Osteocyte (in vitro differentiated cells): ENCODE data around the gene SLC12A3. TPM values are rescaled to one million over a fixed set of nuclear protein-coding genes. Genes with fewer than 3 reads are reported as not detected.
A peak's percentile ranks its signal among the peaks of the same experiment; 100 is the strongest.

Experiments used
- DNase-seq: peaks from one replicate; pipeline ENCODE4 v3.0.0; 2021; ENCODE audit warnings: mixed read lengths; ENCODE audit not compliant: unreplicated experiment; ENCODE audit errors: extremely low spot score
- H3K27ac Mint-ChIP-seq: one replicate; pipeline ENCODE4 v1.8.0; 2021; ENCODE audit warnings: mild to moderate bottlenecking, mixed read lengths; ENCODE audit not compliant: unreplicated experiment
- H3K27me3 Mint-ChIP-seq: one replicate; pipeline ENCODE4 v1.8.0; 2021; ENCODE audit warnings: mixed read lengths; ENCODE audit not compliant: unreplicated experiment
- H3K36me3 Mint-ChIP-seq: one replicate; pipeline ENCODE4 v1.8.0; 2021; ENCODE audit warnings: mixed read lengths; ENCODE audit not compliant: unreplicated experiment
- H3K4me1 Mint-ChIP-seq: one replicate; pipeline ENCODE4 v1.8.0; 2021; ENCODE audit warnings: mixed read lengths; ENCODE audit not compliant: unreplicated experiment
- H3K4me3 Mint-ChIP-seq: one replicate; pipeline ENCODE4 v1.8.0; 2021; ENCODE audit warnings: mild to moderate bottlenecking, moderate library complexity, mixed read lengths; ENCODE audit not compliant: unreplicated experiment
- H3K9me3 Mint-ChIP-seq: one replicate; pipeline ENCODE4 v1.8.0; 2021; ENCODE audit warnings: mixed read lengths; ENCODE audit not compliant: unreplicated experiment
- total RNA-seq: library from RNA; stranded (reverse); gene quantifications from 2 replicates; pipeline ENCODE4 v1.2.1, GENCODE V29; 2021
- TF ChIP-seq, protein P1 (sequence below): fragments of 200-600 bp; sonication (generic); IDR thresholded peaks from 2 replicates; pipeline ENCODE4 v1.5.0; 2021; ENCODE audit warnings: antibody characterized with exemption, mild to moderate bottlenecking, moderate library complexity

Gene SLC12A3
- total RNA-seq, 1 donor from 2014 or later, result not detected

DNA sequence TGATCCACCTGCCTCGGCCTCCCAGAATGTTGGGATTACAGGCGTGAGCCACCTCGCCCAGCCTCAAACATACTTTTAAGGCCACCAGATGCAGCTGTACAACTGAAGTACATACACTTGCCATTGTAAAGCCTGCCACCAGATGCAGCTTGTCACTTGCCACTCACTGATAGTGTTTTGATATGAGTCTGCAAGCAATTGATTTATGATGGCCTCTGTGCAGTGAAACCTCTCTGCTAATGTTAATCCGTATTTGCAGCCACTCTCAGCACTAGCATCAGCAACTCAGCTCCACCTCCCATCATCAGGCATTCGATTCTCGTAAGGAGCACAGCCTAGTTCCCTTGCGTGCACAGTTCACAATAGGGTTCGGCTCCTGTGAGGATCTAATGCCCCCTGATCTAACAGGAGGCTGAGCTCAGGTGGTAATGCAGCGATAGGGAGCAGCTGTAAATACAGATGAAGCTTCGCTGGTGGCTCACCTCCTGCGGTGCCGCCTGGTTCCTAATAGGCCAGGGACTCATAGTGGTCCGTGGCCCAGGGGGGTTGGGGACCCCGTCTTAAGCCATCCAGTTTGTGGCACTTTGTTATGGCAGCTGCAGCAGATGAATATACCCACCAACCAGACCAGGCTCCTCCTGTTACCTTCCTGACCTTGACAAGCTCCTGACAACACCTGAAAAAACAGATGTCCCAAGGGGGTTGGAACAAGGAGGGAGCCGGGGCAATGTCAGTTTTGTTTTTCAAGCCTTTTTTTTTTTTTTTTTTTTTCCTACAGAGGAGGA is 65.7 kb downstream of the SLC12A3 start:
- peak overlapping the region; percentile 95 for H3K27ac Mint-ChIP-seq
- peak overlapping the region; percentile 98 for H3K4me3 Mint-ChIP-seq
- peaks cover 25% of the 10 kb centered on the region for H3K4me1 Mint-ChIP-seq
- no peaks in the 10 kb centered on the region for H3K9me3 Mint-ChIP-seq
- H3K36me3 Mint-ChIP-seq, result peaks cover 24% of the 10 kb centered on the region
- no peak for DNase-seq
- TF ChIP-seq, protein P1, sequence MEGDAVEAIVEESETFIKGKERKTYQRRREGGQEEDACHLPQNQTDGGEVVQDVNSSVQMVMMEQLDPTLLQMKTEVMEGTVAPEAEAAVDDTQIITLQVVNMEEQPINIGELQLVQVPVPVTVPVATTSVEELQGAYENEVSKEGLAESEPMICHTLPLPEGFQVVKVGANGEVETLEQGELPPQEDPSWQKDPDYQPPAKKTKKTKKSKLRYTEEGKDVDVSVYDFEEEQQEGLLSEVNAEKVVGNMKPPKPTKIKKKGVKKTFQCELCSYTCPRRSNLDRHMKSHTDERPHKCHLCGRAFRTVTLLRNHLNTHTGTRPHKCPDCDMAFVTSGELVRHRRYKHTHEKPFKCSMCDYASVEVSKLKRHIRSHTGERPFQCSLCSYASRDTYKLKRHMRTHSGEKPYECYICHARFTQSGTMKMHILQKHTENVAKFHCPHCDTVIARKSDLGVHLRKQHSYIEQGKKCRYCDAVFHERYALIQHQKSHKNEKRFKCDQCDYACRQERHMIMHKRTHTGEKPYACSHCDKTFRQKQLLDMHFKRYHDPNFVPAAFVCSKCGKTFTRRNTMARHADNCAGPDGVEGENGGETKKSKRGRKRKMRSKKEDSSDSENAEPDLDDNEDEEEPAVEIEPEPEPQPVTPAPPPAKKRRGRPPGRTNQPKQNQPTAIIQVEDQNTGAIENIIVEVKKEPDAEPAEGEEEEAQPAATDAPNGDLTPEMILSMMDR, result no peak
- no peaks in the 10 kb centered on the region for H3K27me3 Mint-ChIP-seq

DNA sequence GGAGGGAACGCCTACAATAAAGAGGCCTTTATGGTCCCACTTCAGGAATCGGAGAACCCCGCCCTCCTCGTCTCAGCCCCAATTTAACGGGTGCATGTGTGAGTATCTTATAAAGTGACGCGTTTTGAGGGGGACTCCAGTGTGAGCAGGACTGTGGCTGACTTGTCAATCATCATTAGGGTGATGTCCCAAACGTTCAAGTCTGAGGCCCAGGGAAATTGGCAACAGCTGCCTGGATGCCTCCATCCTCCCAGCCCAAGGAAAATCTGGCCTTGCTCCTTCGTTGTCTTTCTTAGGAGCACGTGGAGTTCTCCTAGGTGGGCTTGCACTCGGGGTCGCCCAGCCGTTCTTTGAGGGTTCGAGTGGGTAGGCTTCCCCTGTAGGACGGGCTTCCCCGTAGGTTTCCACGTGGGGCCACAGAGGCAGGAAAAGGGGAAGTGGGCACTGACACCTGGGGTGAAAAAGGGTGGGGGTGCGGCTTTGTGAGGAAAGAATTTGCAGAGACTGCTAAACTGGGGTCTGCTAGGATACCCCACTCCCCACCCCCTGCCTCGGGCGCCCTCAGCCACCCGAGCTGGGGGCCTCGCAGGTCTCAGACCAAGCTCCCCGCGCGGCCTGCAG is 66.4 kb downstream of the SLC12A3 start:
- H3K27me3 Mint-ChIP-seq, result no peaks in the 10 kb centered on the region
- no peaks in the 10 kb centered on the region for H3K9me3 Mint-ChIP-seq
- TF ChIP-seq, protein P1, result no peak
- H3K4me1 Mint-ChIP-seq, result peaks cover 31% of the 10 kb centered on the region
- peaks cover 30% of the 10 kb centered on the region for H3K36me3 Mint-ChIP-seq
- peak overlapping the region; percentile 95 for H3K27ac Mint-ChIP-seq
- peak overlapping the region; percentile 98 for H3K4me3 Mint-ChIP-seq
- DNase-seq, result no peak

DNA sequence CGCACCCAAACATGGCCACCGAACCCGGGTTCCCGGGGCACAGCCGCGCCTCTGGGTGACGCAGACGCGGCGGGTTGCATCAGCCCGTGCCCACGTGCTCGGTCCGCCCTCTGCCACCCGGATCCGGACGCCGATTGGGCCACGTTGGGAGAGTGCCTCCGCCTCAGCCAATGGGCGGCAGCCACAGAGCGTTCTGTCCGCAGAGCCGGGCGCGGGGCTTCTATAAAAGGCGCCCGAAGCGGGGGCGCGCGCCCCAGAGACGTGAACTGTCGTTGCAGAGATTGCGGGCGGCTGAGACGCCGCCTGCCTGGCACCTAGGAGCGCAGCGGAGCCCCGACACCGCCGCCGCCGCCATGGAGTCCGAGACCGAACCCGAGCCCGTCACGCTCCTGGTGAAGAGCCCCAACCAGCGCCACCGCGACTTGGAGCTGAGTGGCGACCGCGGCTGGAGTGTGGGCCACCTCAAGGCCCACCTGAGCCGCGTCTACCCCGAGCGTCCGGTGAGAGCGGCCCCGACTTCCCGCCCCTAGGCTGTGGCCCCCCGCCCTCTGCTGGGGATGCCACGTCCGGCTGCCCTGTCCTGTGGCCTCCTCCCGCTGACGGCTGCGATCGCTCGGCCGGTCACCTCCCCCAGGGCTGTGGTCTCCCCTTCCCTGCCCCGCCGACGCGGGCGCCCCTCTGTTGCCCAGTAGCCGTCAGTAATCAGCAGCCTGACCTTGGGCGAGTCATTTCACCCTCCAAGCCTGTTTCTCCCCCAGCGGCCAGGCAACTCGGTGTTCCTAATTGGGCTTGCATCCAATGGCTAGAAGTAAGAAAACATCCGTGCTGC is 67.1 kb downstream of the SLC12A3 start, which contains the start of gene HERPUD1:
Gene HERPUD1, plus strand, starts transcription at position 251 of the 829 bp plus-strand sequence. Its CDS starts 103 bp downstream, at position 354.
- no peaks in the 10 kb centered on the region for H3K9me3 Mint-ChIP-seq
- no peaks in the 10 kb centered on the region for H3K27me3 Mint-ChIP-seq
- H3K4me3 Mint-ChIP-seq, result peak within 1 kb of the TSS; percentile 98
- peaks cover 37% of the 10 kb centered on the region for H3K36me3 Mint-ChIP-seq
- peaks cover 38% of the 10 kb centered on the region for H3K4me1 Mint-ChIP-seq
- H3K27ac Mint-ChIP-seq, result peak within 1 kb of the TSS; percentile 95
- peak; percentile 100 for DNase-seq
- TF ChIP-seq, protein P1, result peak; percentile 22

DNA sequence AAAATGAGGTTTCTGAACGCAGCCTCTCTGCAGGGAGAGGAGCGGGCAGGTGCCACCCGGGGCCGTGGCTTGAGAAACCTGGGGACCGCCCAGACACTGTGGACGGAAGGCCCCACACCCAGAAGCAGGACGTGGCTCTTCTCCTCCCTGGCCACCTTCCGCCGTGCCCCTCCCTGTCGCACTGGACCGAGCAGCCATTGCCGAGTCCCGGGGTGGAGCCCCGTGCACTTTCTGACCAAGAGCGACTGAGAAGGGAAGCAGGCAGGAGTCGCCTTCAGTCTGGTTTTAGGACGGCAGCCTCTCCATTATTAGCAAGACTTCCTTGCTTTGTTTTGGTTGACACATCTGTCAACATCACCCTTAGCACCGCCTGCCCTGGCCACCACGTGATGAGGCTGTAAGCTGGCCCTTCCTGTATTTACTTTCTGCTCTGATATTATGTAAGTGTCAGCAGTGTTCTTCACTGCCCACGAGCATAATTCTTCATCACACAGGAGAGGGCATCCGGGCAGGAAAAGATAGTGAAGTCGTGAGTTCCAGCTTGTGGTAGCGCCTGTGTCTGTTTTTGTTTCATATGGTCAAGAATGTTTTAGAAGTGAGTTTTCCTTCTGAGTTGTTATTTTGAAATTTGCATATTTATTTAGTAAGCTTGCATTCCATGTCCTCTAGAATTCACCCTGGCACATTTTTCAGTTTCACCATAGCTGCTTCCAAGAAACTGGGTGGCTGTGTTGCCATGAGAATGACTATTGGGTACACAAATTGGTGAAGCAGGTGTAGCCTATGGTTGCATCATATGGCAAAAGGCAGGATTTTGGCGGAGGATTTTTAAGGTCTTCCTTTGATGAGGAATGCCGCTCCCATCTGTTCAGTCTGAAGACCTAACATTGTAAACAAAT is 68.0 kb downstream of the SLC12A3 start:
- Mint-ChIP-seq H3K36me3 (peaks cover 45% of the 10 kb centered on the region), H3K4me3 (peak overlapping the region; percentile 98), H3K9me3 (no peaks in the 10 kb centered on the region), H3K27ac (peak overlapping the region; percentile 95), H3K4me1 (peaks cover 46% of the 10 kb centered on the region), H3K27me3 (no peaks in the 10 kb centered on the region)
- TF ChIP-seq, protein P1, result no peak
- DNase-seq, result no peak
